SK-N-SH (cell line): ENCODE results near the gene MARVELD2. TPM values are rescaled to one million over a fixed set of nuclear protein-coding genes. Genes with fewer than 3 reads are reported as not detected.

Source experiments
- CTCF ChIA-PET: fragments of 300-600, 350-600 bp; formaldehyde crosslinking; extraction: SDS; loops from one replicate; lab custom pipeline; 2021; lab: Yijun Ruan, JAX
- POLR2A ChIA-PET: fragments of 350-600 bp; sonication (Branson Sonifier 250); formaldehyde crosslinking; extraction: SDS; loops from one replicate; lab custom pipeline; 2020; ENCODE audit warnings: antibody characterized with exemption, inconsistent platforms; lab: Yijun Ruan, JAX
- DNase-seq: peaks from one replicate; pipeline ENCODE4 v3.0.0; 2012
- H2AFZ ChIP-seq: fragments of 200-600 bp; sonication (generic); 2 replicates; pipeline ENCODE4 v1.8.1; 2016; ENCODE audit warnings: antibody characterized with exemption, mild to moderate bottlenecking, low read depth
- H3F3A ChIP-seq: fragments of 200-600 bp; sonication (generic); replicated peaks from 2 replicates; pipeline ENCODE3; 2016; ENCODE audit warnings: antibody characterized with exemption, mild to moderate bottlenecking; ENCODE audit not compliant: insufficient read depth
- H3K27ac ChIP-seq, 2 experiments: fragments of 200-500 bp in 1 of 2; fragments of 200-600 bp in 1 of 2; sonication (Bioruptor generic) in 1 of 2; sonication (generic), shearing (Covaris generic) in 1 of 2; 2 replicates each; pipeline versions ENCODE4 v1.5.1 to v1.6.1; 2014 to 2016; ENCODE audit warnings: low read depth in 2 of 2, inconsistent platforms in 1 of 2, low read length in 1 of 2, mild to moderate bottlenecking in 1 of 2, mixed read lengths in 1 of 2
- H3K27me3 ChIP-seq: fragments of 200-600 bp; sonication (generic), shearing (Covaris generic); 2 replicates; pipeline ENCODE4 v1.6.1; 2016; ENCODE audit warnings: mixed run types; ENCODE audit not compliant: insufficient read depth
- H3K36me3 ChIP-seq, 2 experiments: fragments of 200-500 bp in 1 of 2; fragments of 200-600 bp in 1 of 2; sonication (Bioruptor generic) in 1 of 2; sonication (generic) in 1 of 2; replicated peaks in 1 of 2; 2 replicates each; pipeline versions ENCODE3 to v1.5.1; 2014 to 2016; ENCODE audit warnings: low read length in 1 of 2, mild to moderate bottlenecking in 1 of 2; ENCODE audit not compliant: insufficient read depth in 2 of 2, control insufficient read depth in 1 of 2
- H3K4me1 ChIP-seq, 2 experiments: fragments of 200-500 bp in 1 of 2; fragments of 200-600 bp in 1 of 2; sonication (Bioruptor generic) in 1 of 2; sonication (generic), shearing (Covaris generic) in 1 of 2; 2 replicates each; pipeline versions ENCODE4 v1.5.1 to v1.6.1; 2014 to 2016; ENCODE audit warnings: low read depth in 1 of 2, low read length in 1 of 2, mixed run types in 1 of 2; ENCODE audit not compliant: insufficient read depth in 2 of 2, control insufficient read depth in 1 of 2
- H3K4me2 ChIP-seq: fragments of 200-600 bp; sonication (generic), shearing (Covaris generic); 2 replicates; pipeline ENCODE4 v1.6.1; 2017; ENCODE audit warnings: mixed run types
- H3K4me3 ChIP-seq, 2 experiments: fragments of 200-500 bp in 1 of 2; fragments of 200-600 bp in 1 of 2; sonication (Bioruptor generic) in 1 of 2; sonication (generic), shearing (Covaris generic) in 1 of 2; 2 replicates each; pipeline versions ENCODE4 v1.5.1 to v1.8.1; 2014 to 2016; ENCODE audit warnings: low read depth in 2 of 2, inconsistent platforms in 1 of 2, low read length in 1 of 2, mild to moderate bottlenecking in 1 of 2, mixed read lengths in 1 of 2, moderate library complexity in 1 of 2
- H3K79me2 ChIP-seq: fragments of 200-600 bp; sonication (generic); 2 replicates; pipeline ENCODE4 v1.8.1; 2017; ENCODE audit warnings: mild to moderate bottlenecking; ENCODE audit not compliant: insufficient read depth
- H3K9ac ChIP-seq: fragments of 200-600 bp; sonication (generic); 2 replicates; pipeline ENCODE4 v1.6.1; 2017; ENCODE audit warnings: mixed run types
- H3K9me2 ChIP-seq: fragments of 200-600 bp; sonication (generic); 2 replicates; pipeline ENCODE4 v1.6.1; 2017; ENCODE audit warnings: mixed run types
- H3K9me3 ChIP-seq: fragments of 200-600 bp; sonication (generic); 2 replicates; pipeline ENCODE4 v1.6.1; 2017; ENCODE audit warnings: mixed run types, mild to moderate bottlenecking, moderate library complexity
- H4K20me1 ChIP-seq: fragments of 200-600 bp; sonication (generic); 2 replicates; pipeline ENCODE4 v1.6.1; 2017; ENCODE audit warnings: mild to moderate bottlenecking, mixed run types; ENCODE audit not compliant: insufficient read depth
- CHD2 ChIP-seq: fragments of 150-350 bp; IDR thresholded peaks from 2 replicates; pipeline ENCODE4 v1.6.1; 2018; ENCODE audit warnings: low read length; ENCODE audit not compliant: partially characterized antibody
- ELF1 ChIP-seq: IDR thresholded peaks from 2 replicates; pipeline ENCODE4 v1.4.0; 2012
- EZH2phosphoT487 ChIP-seq: fragments of 200-600 bp; sonication (generic); IDR thresholded peaks from 2 replicates; pipeline ENCODE4 v1.6.1; 2017; ENCODE audit warnings: low read depth, mixed run types, mild to moderate bottlenecking, antibody characterized with exemption, moderate library complexity, borderline replicate concordance
- FOXJ3 ChIP-seq: sonication (generic); formaldehyde crosslinking; IDR thresholded peaks from 2 replicates; pipeline ENCODE4 v1.5.1; 2020; ENCODE audit warnings: mild to moderate bottlenecking, missing genetic modification reagents
- GABPA ChIP-seq: IDR thresholded peaks from 2 replicates; pipeline ENCODE4 v1.4.0; 2012; ENCODE audit warnings: low read depth, mild to moderate bottlenecking
- JUND ChIP-seq: IDR thresholded peaks from 2 replicates; pipeline ENCODE4 v1.4.0; 2012
- MXI1 ChIP-seq: IDR thresholded peaks from 2 replicates; pipeline ENCODE4 v1.6.1; 2012; ENCODE audit warnings: mild to moderate bottlenecking, low read depth, low read length, improper control_type of control experiment
- NFIC ChIP-seq: IDR thresholded peaks from 2 replicates; pipeline ENCODE4 v1.4.0; 2012; ENCODE audit warnings: borderline replicate concordance
- POLR2AphosphoS5 ChIP-seq: IDR thresholded peaks from 2 replicates; pipeline ENCODE4 v1.6.1; 2012; ENCODE audit warnings: low read depth, low read length
- RFX5 ChIP-seq: IDR thresholded peaks from 2 replicates; pipeline ENCODE4 v1.6.1; 2012; ENCODE audit warnings: mild to moderate bottlenecking, improper control_type of control experiment, low read length
- TAF1 ChIP-seq: IDR thresholded peaks from 2 replicates; pipeline ENCODE4 v1.6.1; 2012; ENCODE audit warnings: low read depth, mild to moderate bottlenecking, low read length, moderate library complexity, borderline replicate concordance
- TEAD4 ChIP-seq: IDR thresholded peaks from 2 replicates; pipeline ENCODE4 v1.4.0; 2012; ENCODE audit warnings: mild to moderate bottlenecking, borderline replicate concordance; ENCODE audit not compliant: insufficient read depth
- WGBS: methylation state at CpG from one replicate; pipeline ENCODE4 v1.1.6; 2017; ENCODE audit warnings: low lambda C conversion rate; 5-methylcytosine and 5-hydroxymethylcytosine counted together
- polyA plus RNA-seq, 3 experiments: library from polyadenylated mRNA; depleted of rRNA; stranded (reverse); fragments of >200 nt; gene quantifications; 2 replicates each; pipeline ENCODE4 v1.2.3, GENCODE V29; 2012
- TF ChIP-seq, protein P1 (sequence below): fragments of 150-350 bp; IDR thresholded peaks from 2 replicates; pipeline ENCODE4 v1.6.1; 2017; ENCODE audit warnings: antibody characterized with exemption, low read length, low read depth, borderline replicate concordance
- TF ChIP-seq, protein P2 (sequence below): IDR thresholded peaks from 2 replicates; pipeline ENCODE4 v1.4.0; 2012; ENCODE audit warnings: low read depth
- TF ChIP-seq, protein P3 (sequence below): fragments of 150-350 bp; IDR thresholded peaks from 2 replicates; pipeline ENCODE4 v1.6.1; 2016; ENCODE audit warnings: mild to moderate bottlenecking, low read depth, low read length
- TF ChIP-seq, protein P4 (sequence below): IDR thresholded peaks from 2 replicates; pipeline ENCODE4 v1.4.0; 2012; ENCODE audit warnings: low read depth, borderline replicate concordance

MARVELD2 gene, protein sequence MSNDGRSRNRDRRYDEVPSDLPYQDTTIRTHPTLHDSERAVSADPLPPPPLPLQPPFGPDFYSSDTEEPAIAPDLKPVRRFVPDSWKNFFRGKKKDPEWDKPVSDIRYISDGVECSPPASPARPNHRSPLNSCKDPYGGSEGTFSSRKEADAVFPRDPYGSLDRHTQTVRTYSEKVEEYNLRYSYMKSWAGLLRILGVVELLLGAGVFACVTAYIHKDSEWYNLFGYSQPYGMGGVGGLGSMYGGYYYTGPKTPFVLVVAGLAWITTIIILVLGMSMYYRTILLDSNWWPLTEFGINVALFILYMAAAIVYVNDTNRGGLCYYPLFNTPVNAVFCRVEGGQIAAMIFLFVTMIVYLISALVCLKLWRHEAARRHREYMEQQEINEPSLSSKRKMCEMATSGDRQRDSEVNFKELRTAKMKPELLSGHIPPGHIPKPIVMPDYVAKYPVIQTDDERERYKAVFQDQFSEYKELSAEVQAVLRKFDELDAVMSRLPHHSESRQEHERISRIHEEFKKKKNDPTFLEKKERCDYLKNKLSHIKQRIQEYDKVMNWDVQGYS
- 0.07 TPM in 1 of 2 replicates, not detected in the other for polyA plus RNA-seq (2012; rRNA removed)
- 0.01 and 0.03 TPM in 2 replicates for polyA plus RNA-seq (2012; cell fraction: cytosol; rRNA removed)
- 0.06 and 0.14 TPM in 2 replicates for polyA plus RNA-seq (2012; cell fraction: nucleus; rRNA removed)

DNA sequence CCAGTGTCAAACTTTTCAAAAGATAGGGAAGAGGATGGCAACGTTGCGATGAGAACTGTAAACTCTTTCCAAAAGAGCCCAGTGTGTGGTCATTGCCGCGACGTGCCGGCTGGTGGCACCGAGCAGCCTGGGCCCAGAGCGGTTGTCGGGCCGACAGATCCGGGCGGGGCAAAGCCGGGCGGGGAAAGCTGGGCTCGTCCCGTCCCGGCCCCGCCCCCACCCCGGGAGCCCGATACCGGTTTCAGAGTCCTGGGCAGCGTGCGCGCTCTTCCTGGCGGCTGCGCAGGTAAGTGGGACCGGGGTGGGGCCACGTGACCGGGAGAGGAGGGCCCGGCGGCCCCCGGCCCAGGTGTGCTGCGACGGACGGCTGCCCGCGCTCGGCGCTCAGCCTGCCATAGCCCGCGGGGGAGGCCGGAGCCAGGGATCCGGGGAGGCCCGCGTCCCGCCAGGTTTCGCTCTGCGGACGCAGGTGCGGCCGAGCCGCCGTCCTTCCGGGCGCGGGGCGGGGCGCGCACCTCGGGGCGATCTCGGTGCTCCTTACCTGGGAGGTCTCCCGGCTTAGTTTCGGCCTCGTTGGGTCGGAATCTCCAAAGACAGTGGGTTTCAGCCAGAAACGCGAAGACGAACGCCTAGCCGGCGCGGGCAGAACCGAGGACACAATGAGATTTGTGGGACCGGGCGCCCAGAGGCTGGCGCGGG, at the start of gene MARVELD2:
Gene MARVELD2 (plus strand): TSS at position 232 of the 699 bp plus-strand sequence. CDS start 4,270 bp downstream, outside the sequence.
- Histone ChIP-seq H4K20me1 (no peaks in the 10 kb centered on the region), H3K9ac (no peak within 1 kb of the TSS), H3K4me3 (no peak within 1 kb of the TSS), H3F3A (peaks cover 3% of the 10 kb centered on the region), H3K9me2 (no peaks in the 10 kb centered on the region; the same call in 1 of the 2 replicates), H3K27me3 (no peaks in the 10 kb centered on the region), H3K4me2 (no peak within 1 kb of the TSS), H3K79me2 (no peaks in the 10 kb centered on the region), H3K9me3 (no peaks in the 10 kb centered on the region), H2AFZ (no peak within 1 kb of the TSS), H3K27ac (no peak within 1 kb of the TSS), H3K4me1 (no peaks in the 10 kb centered on the region), H3K36me3 (peaks cover 31 to 38% of the 10 kb centered on the region in 2 experiments)
- DNase-seq = peak; percentile 26
- CTCF ChIA-PET = no interaction called here
- POLR2A ChIA-PET = no interaction called here
- 93% methylated on average over 45 of the region's 78 CpGs for WGBS
- TF ChIP-seq JUND (no peak), ELF1 (no peak), TEAD4 (no peak), GABPA (no peak), TAF1 (no peak), MXI1 (no peak), CHD2 (no peak), FOXJ3 (CRISPR knock-in tag) (no peak), EZH2phosphoT487 (no peak), NFIC (no peak), RFX5 (no peak), POLR2AphosphoS5 (no peak)
- TF ChIP-seq, protein P1, sequence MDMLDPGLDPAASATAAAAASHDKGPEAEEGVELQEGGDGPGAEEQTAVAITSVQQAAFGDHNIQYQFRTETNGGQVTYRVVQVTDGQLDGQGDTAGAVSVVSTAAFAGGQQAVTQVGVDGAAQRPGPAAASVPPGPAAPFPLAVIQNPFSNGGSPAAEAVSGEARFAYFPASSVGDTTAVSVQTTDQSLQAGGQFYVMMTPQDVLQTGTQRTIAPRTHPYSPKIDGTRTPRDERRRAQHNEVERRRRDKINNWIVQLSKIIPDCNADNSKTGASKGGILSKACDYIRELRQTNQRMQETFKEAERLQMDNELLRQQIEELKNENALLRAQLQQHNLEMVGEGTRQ = no peak
- TF ChIP-seq, protein P2, sequence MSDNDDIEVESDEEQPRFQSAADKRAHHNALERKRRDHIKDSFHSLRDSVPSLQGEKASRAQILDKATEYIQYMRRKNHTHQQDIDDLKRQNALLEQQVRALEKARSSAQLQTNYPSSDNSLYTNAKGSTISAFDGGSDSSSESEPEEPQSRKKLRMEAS = no peak
- TF ChIP-seq, protein P3, sequence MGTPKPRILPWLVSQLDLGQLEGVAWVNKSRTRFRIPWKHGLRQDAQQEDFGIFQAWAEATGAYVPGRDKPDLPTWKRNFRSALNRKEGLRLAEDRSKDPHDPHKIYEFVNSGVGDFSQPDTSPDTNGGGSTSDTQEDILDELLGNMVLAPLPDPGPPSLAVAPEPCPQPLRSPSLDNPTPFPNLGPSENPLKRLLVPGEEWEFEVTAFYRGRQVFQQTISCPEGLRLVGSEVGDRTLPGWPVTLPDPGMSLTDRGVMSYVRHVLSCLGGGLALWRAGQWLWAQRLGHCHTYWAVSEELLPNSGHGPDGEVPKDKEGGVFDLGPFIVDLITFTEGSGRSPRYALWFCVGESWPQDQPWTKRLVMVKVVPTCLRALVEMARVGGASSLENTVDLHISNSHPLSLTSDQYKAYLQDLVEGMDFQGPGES = no peak
- TF ChIP-seq, protein P4, sequence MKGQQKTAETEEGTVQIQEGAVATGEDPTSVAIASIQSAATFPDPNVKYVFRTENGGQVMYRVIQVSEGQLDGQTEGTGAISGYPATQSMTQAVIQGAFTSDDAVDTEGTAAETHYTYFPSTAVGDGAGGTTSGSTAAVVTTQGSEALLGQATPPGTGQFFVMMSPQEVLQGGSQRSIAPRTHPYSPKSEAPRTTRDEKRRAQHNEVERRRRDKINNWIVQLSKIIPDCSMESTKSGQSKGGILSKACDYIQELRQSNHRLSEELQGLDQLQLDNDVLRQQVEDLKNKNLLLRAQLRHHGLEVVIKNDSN = no peak
